HCT116 (cell line): ENCODE data around the gene LCE3C. TPM values are rescaled to one million over a fixed set of nuclear protein-coding genes. Genes with fewer than 3 reads are reported as not detected.

Experiments used
- ATAC-seq: fragments of 200-7000 bp; cut with Tn5 transposase; 2 replicates; pipeline ENCODE4 v1.9.1; 2020; ENCODE audit warnings: mild to moderate bottlenecking, moderate library complexity
- BruUV-seq: library from RNA; stranded (reverse); fragments of 400-500 nt; replicated peaks from 2 replicates; lab custom pipeline; 2021; lab: Mats Ljungman, UMichigan
- CTCF ChIA-PET: fragments of 300-600 bp; sonication (Branson Sonifier 250); formaldehyde crosslinking; loops from one replicate; lab custom pipeline; 2021; ENCODE audit warnings: antibody characterized with exemption; lab: Charles Lee
- POLR2A ChIA-PET: fragments of 300-600, 350-600 bp; sonication (Branson Sonifier 250); formaldehyde crosslinking; loops from one replicate; lab custom pipeline; 2021; ENCODE audit warnings: antibody characterized with exemption; lab: Charles Lee
- RAD21 ChIA-PET, 2 experiments: fragments of 300-600 bp; sonication (Branson Sonifier 250); formaldehyde crosslinking; loops; one replicate each; lab custom pipeline; 2023; ENCODE audit warnings: low total read pairs in 2 of 2; ENCODE audit not compliant: uncharacterized antibody in 2 of 2, unreplicated experiment in 2 of 2, low non-redundant PET in 1 of 2; lab: Charles Lee
- DNase-seq: peaks from one replicate; pipeline ENCODE4 v3.0.0-alpha.2; 2010; ENCODE audit warnings: low read depth, low spot score
- H2AFZ ChIP-seq: fragments of 200-600 bp; shearing (Covaris generic), sonication (generic); 2 replicates; pipeline ENCODE4 v1.6.1; 2017; ENCODE audit warnings: low read depth, mixed run types, mixed read lengths, antibody characterized with exemption, low read length; ENCODE audit not compliant: poor library complexity, severe bottlenecking
- H3K27ac ChIP-seq: 2 replicates; pipeline ENCODE4 v1.5.1; 2012; ENCODE audit warnings: low read depth, low read length
- H3K27me3 ChIP-seq: fragments of 200-600 bp; sonication (generic); 2 replicates; pipeline ENCODE4 v1.6.1; 2016; ENCODE audit warnings: mixed run types, low read length, mixed read lengths; ENCODE audit not compliant: insufficient read depth
- H3K36me3 ChIP-seq, 2 experiments: fragments of 200-500 bp in 1 of 2; fragments of 200-600 bp in 1 of 2; sonication (Bioruptor generic) in 1 of 2; sonication (generic) in 1 of 2; 2 replicates each; pipeline versions ENCODE4 v1.5.1 to v1.6.1; 2014 to 2016; ENCODE audit warnings: low read length in 2 of 2, inconsistent platforms in 1 of 2, mixed read lengths in 1 of 2, mixed run types in 1 of 2; ENCODE audit not compliant: insufficient read depth in 2 of 2, control insufficient read depth in 1 of 2
- H3K4me1 ChIP-seq, 2 experiments: fragments of 200-600 bp in 1 of 2; sonication (generic) in 1 of 2; 2 replicates each; pipeline versions ENCODE4 v1.5.1 to v1.6.1; 2012 to 2017; ENCODE audit warnings: low read length in 2 of 2, inconsistent platforms in 1 of 2, mild to moderate bottlenecking in 1 of 2, mixed read lengths in 1 of 2, mixed run types in 1 of 2, moderate library complexity in 1 of 2; ENCODE audit not compliant: insufficient read depth in 2 of 2, control insufficient read depth in 1 of 2
- H3K4me2 ChIP-seq: fragments of 200-600 bp; sonication (generic); 2 replicates; pipeline ENCODE4 v1.6.1; 2017; ENCODE audit warnings: mixed run types, low read length, mixed read lengths
- H3K4me3 ChIP-seq, 2 experiments: fragments of 200-600 bp in 1 of 2; sonication (generic) in 1 of 2; replicated peaks in 1 of 2; 2 replicates each; pipeline ENCODE4 v1.5.1; 2011 to 2016; ENCODE audit warnings: low read length in 2 of 2, control low read depth in 1 of 2, low read depth in 1 of 2, mild to moderate bottlenecking in 1 of 2, mixed read lengths in 1 of 2, mixed run types in 1 of 2
- H3K79me2 ChIP-seq: fragments of 200-600 bp; sonication (generic); 2 replicates; pipeline ENCODE4 v1.6.1; 2017; ENCODE audit warnings: mild to moderate bottlenecking, mixed run types, low read length, moderate library complexity, mixed read lengths; ENCODE audit not compliant: insufficient read depth
- H3K9ac ChIP-seq: fragments of 200-600 bp; sonication (generic); 2 replicates; pipeline ENCODE4 v1.6.1; 2016; ENCODE audit warnings: low read length, mixed read lengths
- H3K9me2 ChIP-seq: fragments of 200-600 bp; sonication (generic), shearing (Covaris generic); 2 replicates; pipeline ENCODE4 v1.6.1; 2017; ENCODE audit warnings: mixed run types, mild to moderate bottlenecking, moderate library complexity; ENCODE audit not compliant: insufficient read depth
- H3K9me3 ChIP-seq, 2 experiments: fragments of 200-500 bp in 1 of 2; fragments of 200-600 bp in 1 of 2; sonication (Bioruptor generic) in 1 of 2; sonication (generic) in 1 of 2; 2 replicates each; pipeline ENCODE4 v1.6.1; 2014 to 2017; ENCODE audit warnings: low read length in 2 of 2, mixed read lengths in 2 of 2, inconsistent platforms in 1 of 2, low read depth in 1 of 2, mild to moderate bottlenecking in 1 of 2, mixed run types in 1 of 2, moderate library complexity in 1 of 2; ENCODE audit not compliant: control insufficient read depth in 1 of 2, insufficient read depth in 1 of 2
- H4K20me1 ChIP-seq: fragments of 200-600 bp; sonication (generic), shearing (Covaris generic); 2 replicates; pipeline ENCODE4 v1.6.1; 2017; ENCODE audit warnings: mixed run types, mild to moderate bottlenecking, moderate library complexity; ENCODE audit not compliant: insufficient read depth
- ATF3 ChIP-seq: IDR thresholded peaks from 2 replicates; pipeline ENCODE4 v1.6.1; 2012
- CBX3 ChIP-seq: IDR thresholded peaks from 2 replicates; pipeline ENCODE4 v1.6.1; 2012; ENCODE audit warnings: low read depth
- CEBPB ChIP-seq: IDR thresholded peaks from 2 replicates; pipeline ENCODE4 v1.6.1; 2012; ENCODE audit warnings: low read depth
- CTCF ChIP-seq, 3 experiments: fragments of 200-600 bp in 1 of 3; sonication (generic) in 1 of 3; IDR thresholded peaks in 2 of 3; conservative IDR thresholded peaks in 1 of 3; 2 replicates each; pipeline ENCODE4 v1.5.1; 2012 to 2017; ENCODE audit warnings: low read depth in 2 of 3, low read length in 2 of 3, antibody characterized with exemption in 1 of 3, borderline replicate concordance in 1 of 3, control low read depth in 1 of 3, mild to moderate bottlenecking in 1 of 3, mixed read lengths in 1 of 3, mixed run types in 1 of 3, moderate library complexity in 1 of 3; ENCODE audit not compliant: insufficient read depth in 1 of 3
- EZH2 ChIP-seq: fragments of 200-600 bp; sonication (generic); IDR thresholded peaks from 2 replicates; pipeline ENCODE4 v1.6.1; 2017; ENCODE audit warnings: antibody characterized with exemption, mixed run types
- EZH2phosphoT487 ChIP-seq: fragments of 200-600 bp; IDR thresholded peaks from 2 replicates; pipeline ENCODE4 v1.6.1; 2018; ENCODE audit warnings: antibody characterized with exemption, borderline replicate concordance
- FOSL1 ChIP-seq: IDR thresholded peaks from 2 replicates; pipeline ENCODE4 v1.6.1; 2012; ENCODE audit warnings: low read depth
- MAX ChIP-seq: IDR thresholded peaks from 2 replicates; pipeline ENCODE4 v1.6.1; 2012
- POLR2A ChIP-seq: IDR thresholded peaks from 2 replicates; pipeline ENCODE4 v1.7.0; 2011; ENCODE audit warnings: borderline replicate concordance; ENCODE audit not compliant: insufficient read depth, insufficient read length; ENCODE audit errors: extremely low read depth
- RAD21 ChIP-seq: IDR thresholded peaks from 2 replicates; pipeline ENCODE4 v1.6.1; 2012; ENCODE audit warnings: low read depth, mild to moderate bottlenecking
- REST ChIP-seq: IDR thresholded peaks from 2 replicates; pipeline ENCODE4 v1.6.1; 2012; ENCODE audit warnings: low read depth
- TCF7L2 ChIP-seq: IDR thresholded peaks from 2 replicates; pipeline ENCODE4 v1.7.0; 2011; ENCODE audit warnings: borderline replicate concordance, inconsistent platforms; ENCODE audit not compliant: insufficient read depth, insufficient read length; ENCODE audit errors: extremely low read depth
- YY1 ChIP-seq: IDR thresholded peaks from 2 replicates; pipeline ENCODE4 v1.6.1; 2011; ENCODE audit warnings: low read length, low read depth, moderate library complexity, mild to moderate bottlenecking; ENCODE audit not compliant: insufficient replicate concordance; ENCODE audit errors: extremely low read depth
- ZBTB33 ChIP-seq: IDR thresholded peaks from 2 replicates; pipeline ENCODE4 v1.6.1; 2011; ENCODE audit warnings: mild to moderate bottlenecking, low read length, moderate library complexity; ENCODE audit not compliant: insufficient replicate concordance; ENCODE audit errors: extremely low read depth
- ZFX ChIP-seq: fragments of 450-650 bp; IDR thresholded peaks from 2 replicates; pipeline ENCODE4 v1.6.1; 2017
- ZNF274 ChIP-seq: fragments of 200-500 bp; sonication (Bioruptor generic); IDR thresholded peaks from 2 replicates; pipeline ENCODE4 v1.6.1; 2014; ENCODE audit warnings: mild to moderate bottlenecking, low read depth, low read length, inconsistent platforms
- intact Hi-C: fragments of 100-400 bp; cut with micrococcal nuclease; formaldehyde crosslinking; loops from 2 replicates; pipeline ENCODE4 v1.10.0; 2022
- total RNA-seq: library from RNA; stranded (reverse); gene quantifications from one replicate; pipeline ENCODE4 v1.2.1, GENCODE V29; 2021; ENCODE audit not compliant: unreplicated experiment

Gene LCE3C
- total RNA-seq, 1 experiment from 2014 or later = not detected

GRCh38 chr1:152596986-152597385, 3.0 kb upstream of the LCE3C start:
- Histone ChIP-seq H3K9ac (no peak overlapping the region), H3K79me2 (no peaks in the 10 kb centered on the region), H3K4me3 (no peak overlapping the region), H3K9me2 (no peaks in the 10 kb centered on the region), H3K27ac (no peak overlapping the region), H3K4me1 (no peaks in the 10 kb centered on the region), H3K36me3 (no peaks in the 10 kb centered on the region), H3K9me3 (no peaks in the 10 kb centered on the region), H3K4me2 (no peak overlapping the region), H4K20me1 (no peaks in the 10 kb centered on the region), H3K27me3 (no peaks in the 10 kb centered on the region), H2AFZ (no peak overlapping the region)
- no peak for ATAC-seq
- TF ChIP-seq CTCF (IDR thresholded peaks at IDR 0.05 in 2 of 3, conservative IDR thresholded peaks at IDR 0.05 in 1 of 3; ENCODE audit: borderline replicate concordance in 1 of 3, insufficient read depth in 1 of 3, low read depth in 2 of 3, low read length in 2 of 3) (no peak), ATF3 (no peak), RAD21 (no peak), EZH2 (no peak), MAX (no peak), CEBPB (no peak), CBX3 (no peak), ZNF274 (no peak), REST (no peak), POLR2A (no peak), EZH2phosphoT487 (no peak), YY1 (no peak), ZFX (no peak), FOSL1 (no peak), ZBTB33 (no peak), TCF7L2 (no peak)
- no TSS peak for BruUV-seq
- RAD21 ChIA-PET = no interaction called here
- POLR2A ChIA-PET = no interaction called here
- intact Hi-C loops = no loop called here
- no peak for DNase-seq
- CTCF ChIA-PET = no interaction called here
